Mucosa of rectum (tissue), 2 donors: ENCODE measurements around the gene CAMKK1.

ENCODE experiments used
- H3K27ac ChIP-seq, 2 donors: one replicate each; pipeline ENCODE4 v1.7.0; 2013; ENCODE audit warnings: inconsistent platforms in 2 of 2, low read depth in 2 of 2, low read length in 2 of 2
- H3K27me3 ChIP-seq, 2 donors: one replicate each; pipeline ENCODE4 v1.7.0; 2013; ENCODE audit warnings: low read length in 2 of 2; ENCODE audit not compliant: control insufficient read depth in 2 of 2, insufficient read depth in 2 of 2
- H3K36me3 ChIP-seq, 2 donors: one replicate each; pipeline ENCODE4 v1.7.0; 2013; ENCODE audit warnings: low read length in 2 of 2; ENCODE audit not compliant: control insufficient read depth in 2 of 2, insufficient read depth in 2 of 2
- H3K4me1 ChIP-seq, 2 donors: one replicate each; pipeline ENCODE4 v1.7.0; 2013; ENCODE audit warnings: low read length in 2 of 2, mild to moderate bottlenecking in 1 of 2; ENCODE audit not compliant: control insufficient read depth in 2 of 2, insufficient read depth in 2 of 2
- H3K4me3 ChIP-seq, 2 donors: one replicate each; pipeline ENCODE4 v1.7.0; 2013; ENCODE audit warnings: low read length in 2 of 2
- H3K9ac ChIP-seq, 2 donors: one replicate each; pipeline ENCODE4 v1.7.0; 2013; ENCODE audit warnings: low read length in 2 of 2, low read depth in 1 of 2, mild to moderate bottlenecking in 1 of 2
- H3K9me3 ChIP-seq, 2 donors: one replicate each; pipeline ENCODE4 v1.7.0; 2013; ENCODE audit warnings: low read length in 2 of 2; ENCODE audit not compliant: control insufficient read depth in 2 of 2
- donor health status: healthy.
- donor health status: Normal muscosa, but diverticular disease.

Gene CAMKK1

DNA sequence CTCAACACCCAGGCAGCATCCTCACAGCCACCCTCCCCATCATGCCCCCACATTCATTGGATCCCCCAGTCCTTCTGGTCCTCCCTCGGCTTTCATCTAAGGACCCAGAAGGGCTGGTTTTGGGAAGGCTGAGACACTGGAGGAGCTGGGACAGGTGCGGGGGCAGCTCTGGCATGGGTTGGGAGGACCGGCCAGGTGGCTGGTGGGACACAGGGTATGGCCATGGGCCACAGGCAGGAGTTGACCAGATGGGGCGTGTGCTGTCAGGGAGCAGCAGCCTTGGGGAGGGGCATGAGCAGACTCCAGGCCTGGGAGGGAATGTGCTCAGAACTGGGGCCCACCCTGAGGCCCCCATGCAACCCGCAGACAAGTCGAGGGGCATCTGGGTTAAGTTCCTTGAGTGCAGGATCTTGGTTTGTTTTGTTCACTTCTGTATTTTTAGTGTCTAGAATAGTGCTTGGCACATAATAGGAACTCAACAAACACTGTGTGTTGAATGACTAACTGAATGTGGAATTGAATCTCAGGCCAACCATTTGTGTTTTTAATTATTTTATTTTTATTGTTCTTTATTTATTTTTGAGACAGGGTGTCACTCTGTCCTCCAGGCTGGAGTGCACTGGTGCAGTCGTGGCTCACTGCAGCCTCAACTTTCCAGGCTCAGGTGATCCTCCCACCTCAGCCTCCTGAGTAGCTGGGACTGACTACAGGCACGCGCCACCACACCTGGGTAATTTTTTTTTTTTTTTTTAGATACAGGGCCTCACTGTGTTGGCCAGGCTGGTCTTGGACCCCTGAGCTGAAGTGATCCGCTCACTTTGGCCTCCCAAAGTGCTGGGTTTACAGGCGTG, 17.8 kb upstream of the CAMKK1 start:
- Histone ChIP-seq H3K9me3 (no peaks in the 10 kb centered on the region), H3K4me3 (no peak overlapping the region), H3K4me1 (peaks cover 13% of the 10 kb centered on the region in 2 donors), H3K9ac (no peak overlapping the region), H3K27me3 (no peaks in the 10 kb centered on the region), H3K36me3 (no peaks in the 10 kb centered on the region), H3K27ac (peak overlapping the region in 1 of 2 donors; percentile 70)

DNA sequence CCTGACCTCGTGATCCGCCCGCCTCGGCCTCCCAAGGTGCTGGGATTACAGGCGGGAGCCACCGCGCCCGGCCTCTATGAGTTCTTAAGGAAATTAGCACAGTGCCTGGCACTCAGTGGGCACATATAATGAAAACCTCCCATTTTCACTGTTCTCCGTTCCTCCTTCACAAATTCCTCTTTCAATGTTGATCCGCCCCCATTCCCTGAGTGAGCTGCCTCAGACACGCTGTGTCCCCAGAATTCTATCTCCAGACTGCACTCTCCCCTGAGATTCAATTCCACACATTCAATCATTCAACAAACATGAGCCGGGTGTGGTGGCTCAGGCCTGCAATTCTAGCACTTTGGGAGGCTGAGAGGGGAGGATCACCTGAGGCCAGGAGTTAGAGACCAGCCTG, 16.4 kb upstream of the CAMKK1 start:
- H3K36me3 ChIP-seq: no peaks in the 10 kb centered on the region
- no peak overlapping the region for H3K9ac ChIP-seq
- no peaks in the 10 kb centered on the region for H3K27me3 ChIP-seq
- H3K4me3 ChIP-seq: no peak overlapping the region
- H3K4me1 ChIP-seq: peaks cover 9 to 11% of the 10 kb centered on the region in 2 donors
- H3K27ac ChIP-seq: no peak overlapping the region
- H3K9me3 ChIP-seq: no peaks in the 10 kb centered on the region

DNA sequence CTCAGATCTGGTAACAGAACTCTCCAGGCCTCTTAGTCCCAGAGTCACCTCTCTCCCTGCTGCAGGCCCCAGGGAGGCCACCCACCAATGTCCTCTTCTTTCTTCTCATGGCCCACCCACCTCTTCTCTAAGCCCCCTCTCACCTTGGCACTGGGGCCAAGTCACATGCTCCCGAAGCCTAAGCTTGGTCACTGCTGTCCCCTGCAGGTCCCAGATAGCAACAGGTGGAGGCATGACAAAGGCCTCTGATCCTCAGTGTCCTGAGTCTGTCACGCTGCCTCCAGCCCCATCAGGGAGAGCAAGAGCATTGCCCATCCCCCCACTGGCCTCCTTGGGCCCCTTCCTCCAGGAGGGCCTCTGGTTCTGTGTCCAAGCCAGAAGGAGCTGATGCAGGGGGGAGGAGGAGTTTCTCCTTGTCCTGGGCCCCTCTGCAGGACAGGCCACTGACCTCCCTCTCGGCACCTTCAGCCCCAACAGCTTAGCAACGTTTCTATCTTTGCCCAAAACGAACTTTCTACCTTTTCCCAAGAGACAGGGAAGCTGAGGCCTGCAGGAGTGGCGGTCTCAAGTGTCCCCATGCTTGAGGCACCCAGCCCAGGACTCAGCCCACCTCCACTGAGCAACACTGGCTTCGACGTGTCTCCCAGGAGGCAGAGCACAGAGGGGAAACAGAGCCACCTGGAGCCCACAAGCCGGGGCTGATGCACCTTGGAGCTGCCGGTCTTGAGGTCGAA, 14.8 kb upstream of the CAMKK1 start:
- H3K4me1 ChIP-seq: peaks cover 2 to 6% of the 10 kb centered on the region in 2 donors
- no peak overlapping the region for H3K27ac ChIP-seq
- no peak overlapping the region for H3K4me3 ChIP-seq
- H3K9ac ChIP-seq: no peak overlapping the region
- no peaks in the 10 kb centered on the region for H3K9me3 ChIP-seq
- H3K36me3 ChIP-seq: no peaks in the 10 kb centered on the region
- no peaks in the 10 kb centered on the region for H3K27me3 ChIP-seq

DNA sequence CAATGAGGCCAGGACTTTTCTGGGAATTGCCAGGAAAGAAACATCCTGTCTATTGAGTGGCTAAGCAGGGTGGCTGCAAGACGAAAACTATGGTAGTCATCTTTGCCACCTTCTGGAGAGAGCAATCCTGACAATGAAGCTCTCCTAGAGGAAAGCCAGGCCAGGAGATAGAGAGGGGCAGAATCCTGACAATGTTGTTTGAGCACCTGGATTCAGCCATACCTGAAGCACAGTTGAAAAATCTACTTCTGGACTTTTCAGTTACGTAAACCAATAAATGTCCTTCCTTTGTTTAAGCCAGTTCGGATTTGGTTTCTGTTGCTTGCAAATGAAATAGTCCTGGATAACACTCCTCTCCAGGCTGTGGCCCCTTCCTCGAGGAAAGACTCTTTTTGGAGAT, 14.0 kb upstream of the CAMKK1 start:
- no peak overlapping the region for H3K4me3 ChIP-seq
- H3K4me1 ChIP-seq: peaks cover 0 to 5% of the 10 kb centered on the region in 2 donors
- H3K36me3 ChIP-seq: no peaks in the 10 kb centered on the region
- no peak overlapping the region for H3K27ac ChIP-seq
- H3K27me3 ChIP-seq: no peaks in the 10 kb centered on the region
- H3K9me3 ChIP-seq: no peaks in the 10 kb centered on the region
- no peak overlapping the region for H3K9ac ChIP-seq

DNA sequence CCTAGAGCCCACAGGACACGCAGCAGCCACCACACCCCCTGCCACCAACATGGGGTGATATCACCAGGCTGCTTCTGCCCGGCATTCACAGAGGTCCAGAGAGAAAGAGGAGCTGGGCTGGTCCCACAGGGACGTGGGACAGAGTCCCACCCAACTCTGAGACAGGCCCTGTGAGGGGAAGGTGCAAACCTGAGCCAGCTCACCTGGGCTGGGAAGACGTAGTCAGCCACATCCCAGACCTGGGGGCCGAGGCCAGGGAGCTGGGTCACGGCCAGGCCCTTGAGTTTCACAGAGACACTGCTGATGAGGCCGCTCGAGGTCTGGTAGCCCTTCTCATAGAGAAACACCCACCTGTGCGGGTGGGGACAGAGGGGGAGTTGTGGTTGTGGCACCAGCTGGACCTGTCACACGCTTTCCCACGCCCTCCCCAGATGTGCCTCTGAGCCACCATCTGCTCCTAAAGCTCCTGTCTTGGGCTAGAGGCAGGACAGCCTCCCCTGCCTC, 12.2 kb upstream of the CAMKK1 start:
- Histone ChIP-seq H3K4me1 (no peaks in the 10 kb centered on the region), H3K4me3 (no peak overlapping the region), H3K9me3 (no peaks in the 10 kb centered on the region), H3K27ac (peak overlapping the region in 1 of 2 donors; percentile 56), H3K9ac (no peak overlapping the region), H3K36me3 (no peaks in the 10 kb centered on the region), H3K27me3 (no peaks in the 10 kb centered on the region)

DNA sequence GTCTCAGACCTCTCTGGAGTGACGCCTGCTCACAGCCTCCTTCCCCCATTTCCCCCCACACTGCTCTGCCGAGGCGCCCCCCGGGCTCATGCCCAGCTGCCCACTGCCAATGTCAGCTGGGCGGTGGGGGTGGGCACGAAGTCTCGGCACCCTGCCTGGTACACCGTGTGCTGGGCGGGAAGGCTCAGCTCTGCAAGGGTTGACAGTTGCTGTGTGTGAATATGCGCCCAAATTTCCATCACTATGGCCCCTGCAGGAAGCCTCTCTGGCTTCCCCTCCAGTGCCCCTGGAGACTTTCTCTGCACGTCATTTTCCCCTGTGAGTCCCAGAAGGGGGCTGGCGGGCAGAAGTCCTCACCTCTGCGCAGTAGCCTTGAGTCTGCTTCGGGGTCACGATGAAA, 11.6 kb upstream of the CAMKK1 start:
- Histone ChIP-seq H3K9ac (no peak overlapping the region), H3K4me1 (no peaks in the 10 kb centered on the region), H3K4me3 (no peak overlapping the region), H3K9me3 (no peaks in the 10 kb centered on the region), H3K27me3 (no peaks in the 10 kb centered on the region), H3K36me3 (no peaks in the 10 kb centered on the region), H3K27ac (no peak overlapping the region)

DNA sequence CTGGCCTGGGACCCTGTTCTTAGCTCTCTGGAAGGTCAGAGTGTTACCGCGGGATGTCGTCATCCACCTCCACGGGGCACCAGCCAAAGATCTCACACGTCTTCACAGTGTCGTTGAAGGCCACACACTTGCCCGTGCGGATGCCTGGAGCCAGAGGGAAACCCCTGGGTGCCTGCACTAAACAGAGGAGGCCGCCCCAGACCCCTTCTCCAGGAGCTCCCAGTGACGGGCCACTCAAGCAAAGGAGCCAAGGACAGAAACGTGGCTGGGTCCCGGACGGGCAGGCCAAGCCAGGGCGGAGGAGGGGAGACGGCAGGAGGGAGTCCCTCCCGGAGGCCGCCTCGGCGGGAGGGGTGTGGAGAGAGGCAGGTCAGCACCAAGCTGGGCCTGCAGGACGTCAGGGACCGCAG, 11.0 kb upstream of the CAMKK1 start:
- Histone ChIP-seq H3K36me3 (no peaks in the 10 kb centered on the region), H3K4me1 (no peaks in the 10 kb centered on the region)

DNA sequence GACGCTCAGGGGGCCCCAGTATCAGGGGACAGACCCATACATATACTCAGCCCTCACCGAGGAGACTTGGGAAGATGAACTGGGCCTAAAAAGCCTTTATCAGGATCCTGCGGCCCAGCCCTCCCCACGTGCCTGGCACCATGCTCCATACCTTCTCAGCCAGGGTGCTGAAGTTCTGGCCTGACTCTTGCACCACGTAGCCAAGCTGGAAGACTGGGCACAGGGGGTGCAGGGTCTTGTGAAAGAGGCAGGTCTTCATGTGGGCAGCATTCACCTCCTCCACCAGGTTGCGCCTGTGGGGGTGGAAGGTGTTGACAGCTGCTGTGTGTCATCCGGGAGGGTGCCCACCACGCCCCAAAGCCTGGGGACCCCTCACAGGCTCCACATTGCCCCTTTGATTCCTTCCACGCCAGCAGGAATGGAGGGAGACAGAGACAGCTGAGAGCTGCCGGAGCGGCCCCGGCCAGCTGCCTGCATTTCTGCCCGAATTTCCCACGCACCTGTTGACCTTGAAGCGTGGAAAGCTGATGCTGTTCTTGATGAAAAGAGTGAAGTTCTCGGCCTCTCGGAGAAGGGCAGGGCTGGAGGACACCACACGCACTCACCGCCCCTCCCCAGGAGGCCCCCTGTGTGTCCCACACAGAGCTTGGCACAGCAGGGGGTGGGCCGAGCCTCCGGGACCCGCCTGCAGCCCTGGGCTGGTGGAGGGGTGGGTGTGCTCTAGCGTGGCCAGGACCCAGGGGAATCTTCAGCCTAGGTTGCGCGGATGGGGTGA, 10.4 kb upstream of the CAMKK1 start:
- no peak overlapping the region for H3K9ac ChIP-seq
- H3K36me3 ChIP-seq: no peaks in the 10 kb centered on the region
- no peaks in the 10 kb centered on the region for H3K4me1 ChIP-seq

More for the DNA sequence above, 11.0 kb upstream of the CAMKK1 start:
- Histone ChIP-seq H3K9ac (no peak overlapping the region), H3K27me3 (no peaks in the 10 kb centered on the region), H3K27ac (no peak overlapping the region), H3K4me3 (no peak overlapping the region), H3K9me3 (no peaks in the 10 kb centered on the region)

DNA sequence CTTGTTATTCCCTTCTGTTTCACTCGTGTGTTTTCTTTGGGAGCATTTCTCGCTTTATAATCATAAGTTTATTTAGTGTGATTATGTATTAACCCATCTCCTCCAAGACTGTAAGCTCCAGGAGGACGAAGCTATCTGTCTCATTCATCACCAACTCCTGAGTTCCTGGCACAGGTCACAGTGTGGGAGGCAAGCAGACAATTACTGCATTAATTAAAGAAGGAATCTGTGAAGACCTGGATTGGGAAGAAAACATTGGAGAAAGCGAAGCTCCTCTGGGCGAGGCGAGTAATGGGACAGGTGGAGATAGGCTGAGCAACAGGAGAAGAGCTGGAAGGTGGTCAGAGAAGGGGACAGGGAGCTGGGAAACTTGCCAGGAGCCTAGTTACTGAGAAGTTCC, 7.8 kb upstream of the CAMKK1 start:
- H3K27me3 ChIP-seq: no peaks in the 10 kb centered on the region
- peaks cover 0 to 4% of the 10 kb centered on the region in 2 donors for H3K4me1 ChIP-seq
- no peak overlapping the region for H3K27ac ChIP-seq
- no peaks in the 10 kb centered on the region for H3K9me3 ChIP-seq
- no peak overlapping the region for H3K4me3 ChIP-seq
- H3K36me3 ChIP-seq: no peaks in the 10 kb centered on the region
- no peak overlapping the region for H3K9ac ChIP-seq

More for the DNA sequence above, 10.4 kb upstream of the CAMKK1 start:
- Histone ChIP-seq H3K27ac (no peak overlapping the region), H3K4me3 (no peak overlapping the region), H3K9me3 (no peaks in the 10 kb centered on the region), H3K27me3 (no peaks in the 10 kb centered on the region)
